GM20431 (cell line): ENCODE data around the gene FOXP1.

ENCODE experiments used
- in situ Hi-C: fragments of 300-500 bp; cut with MseI, MboI; formaldehyde crosslinking; loops from one replicate; pipeline ENCODE4 v1.15.0; 2020; ENCODE audit warnings: low sequenced_read_pairs; ENCODE audit not compliant: unreplicated experiment

The FOXP1 gene

GRCh38 chr3:71177375-71177774 lies 406.2 kb downstream of the FOXP1 start:
- in situ Hi-C loops: no loop called here

GRCh38 chr3:71176366-71176765 lies 407.2 kb downstream of the FOXP1 start:
- in situ Hi-C loops: no loop called here

- in situ Hi-C loops: no loop called here
Observed at GRCh38 chr3:71175691-71176365, 407.7 kb downstream of the FOXP1 start.

GRCh38 chr3:71172951-71173350 lies 410.6 kb downstream of the FOXP1 start:
- in situ Hi-C loops: no loop called here

- in situ Hi-C loops: no loop called here
Observed at GRCh38 chr3:71172189-71172588, 411.3 kb downstream of the FOXP1 start.

- in situ Hi-C loops: no loop called here
Observed at GRCh38 chr3:71171247-71171646, 412.3 kb downstream of the FOXP1 start.

- in situ Hi-C loops: no loop called here
Observed at GRCh38 chr3:71168880-71169411, 414.6 kb downstream of the FOXP1 start.

- in situ Hi-C loops: no loop called here
Observed at GRCh38 chr3:71168121-71168721, 415.3 kb downstream of the FOXP1 start.

GRCh38 chr3:71166339-71167240 lies 416.9 kb downstream of the FOXP1 start:
- in situ Hi-C loops: no loop called here

GRCh38 chr3:71164881-71165280 lies 418.6 kb downstream of the FOXP1 start:
- in situ Hi-C loops: no loop called here

- in situ Hi-C loops: no loop called here
Observed at GRCh38 chr3:71163198-71163918, 420.2 kb downstream of the FOXP1 start.

GRCh38 chr3:71162221-71162620 lies 421.3 kb downstream of the FOXP1 start:
- in situ Hi-C loops: no loop called here

GRCh38 chr3:71160785-71161546 lies 422.6 kb downstream of the FOXP1 start:
- in situ Hi-C loops: no loop called here

- in situ Hi-C loops: no loop called here
Observed at GRCh38 chr3:71156062-71156665, 427.4 kb downstream of the FOXP1 start.

- in situ Hi-C loops: no loop called here
Observed at GRCh38 chr3:71154846-71155245, 428.7 kb downstream of the FOXP1 start.

- in situ Hi-C loops: no loop called here
Observed at GRCh38 chr3:71153713-71154112, 429.8 kb downstream of the FOXP1 start.

GRCh38 chr3:71152892-71153265 lies 430.6 kb downstream of the FOXP1 start:
- in situ Hi-C loops: no loop called here

- in situ Hi-C loops: no loop called here
Observed at GRCh38 chr3:71152039-71152891, 431.3 kb downstream of the FOXP1 start.
